NB4 (cell line): Measurements from ENCODE around the gene RPL27A.

ENCODE experiments used
- CTCF ChIP-seq: IDR thresholded peaks from one replicate; pipeline ENCODE4 v1.5.1; 2012; ENCODE audit warnings: low read depth, low read length
- MAX ChIP-seq: IDR thresholded peaks from 2 replicates; pipeline ENCODE4 v1.6.1; 2011; ENCODE audit warnings: low read depth, low read length
- MYC ChIP-seq: IDR thresholded peaks from 2 replicates; pipeline ENCODE4 v1.6.1; 2011; ENCODE audit warnings: low read depth, low read length

GRCh38 chr11:8715501-8715900 lies 32.9 kb downstream of the RPL27A start:
- no peak for TF ChIP-seq CTCF
- no peak for TF ChIP-seq MYC
- TF ChIP-seq MAX, result no peak
